MM.1S (cell line): ENCODE results near the gene PLEKHG5.
"Not testable (repeated sequence)": the region's sequence is repeated elsewhere in the genome, so short reads cannot be mapped to it uniquely, and the experiment has no call there.

Experiments used
- DNase-seq: peaks from one replicate; pipeline ENCODE4 v3.0.0-alpha.2; 2015
- H2AFZ ChIP-seq: fragments of 300-600 bp; sonication (generic); 2 replicates; pipeline ENCODE4 v1.6.0; 2016; ENCODE audit warnings: antibody characterized with exemption, low read length
- H3F3A ChIP-seq: fragments of 300-600 bp; sonication (generic); 2 replicates; pipeline ENCODE4 v1.6.1; 2016; ENCODE audit warnings: mild to moderate bottlenecking, antibody characterized with exemption, low read length, moderate library complexity, mixed read lengths; ENCODE audit not compliant: insufficient read depth
- H3K27ac ChIP-seq: fragments of 300-600 bp; sonication (generic); 2 replicates; pipeline ENCODE4 v1.5.1; 2016; ENCODE audit warnings: mild to moderate bottlenecking, low read length
- H3K27me3 ChIP-seq: fragments of 300-600 bp; sonication (generic); replicated peaks from 2 replicates; pipeline ENCODE4 v1.6.0; 2016; ENCODE audit warnings: low read length; ENCODE audit not compliant: insufficient read depth
- H3K36me3 ChIP-seq: fragments of 300-600 bp; sonication (generic); replicated peaks from 2 replicates; pipeline ENCODE4 v1.6.1; 2016; ENCODE audit warnings: mild to moderate bottlenecking, low read length, mixed read lengths; ENCODE audit not compliant: insufficient read depth
- H3K4me1 ChIP-seq: fragments of 300-600 bp; sonication (generic); 2 replicates; pipeline ENCODE4 v1.6.1; 2016; ENCODE audit warnings: low read length, mixed read lengths
- H3K4me2 ChIP-seq: fragments of 300-600 bp; sonication (generic); 2 replicates; pipeline ENCODE4 v1.6.0; 2016; ENCODE audit warnings: low read depth, low read length
- H3K4me3 ChIP-seq: fragments of 300-600 bp; sonication (generic); 2 replicates; pipeline ENCODE4 v1.5.1; 2016; ENCODE audit warnings: low read length, mixed read lengths
- H3K79me2 ChIP-seq: fragments of 300-600 bp; sonication (generic); 2 replicates; pipeline ENCODE4 v1.6.1; 2016; ENCODE audit warnings: mixed run types, low read length, mixed read lengths
- H3K9ac ChIP-seq: fragments of 300-600 bp; sonication (generic); 2 replicates; pipeline ENCODE4 v1.6.1; 2016; ENCODE audit warnings: low read length, mixed read lengths
- H3K9me2 ChIP-seq: fragments of 300-600 bp; sonication (generic); replicated peaks from 2 replicates; pipeline ENCODE4 v1.6.1; 2016; ENCODE audit warnings: mild to moderate bottlenecking, low read length, mixed read lengths; ENCODE audit not compliant: insufficient read depth
- H3K9me3 ChIP-seq: fragments of 300-600 bp; sonication (generic); replicated peaks from 2 replicates; pipeline ENCODE4 v1.6.1; 2016; ENCODE audit warnings: mild to moderate bottlenecking, low read length, mixed read lengths; ENCODE audit not compliant: insufficient read depth
- H4K20me1 ChIP-seq: fragments of 300-600 bp; sonication (generic); 2 replicates; pipeline ENCODE4 v1.6.1; 2016; ENCODE audit warnings: mild to moderate bottlenecking, low read length, moderate library complexity, mixed read lengths; ENCODE audit not compliant: insufficient read depth
- CTCF ChIP-seq: fragments of 300-600 bp; sonication (generic); IDR thresholded peaks from 2 replicates; pipeline ENCODE4 v1.5.1; 2016; ENCODE audit warnings: antibody characterized with exemption, low read length, mixed read lengths
- EZH2 ChIP-seq: fragments of 300-600 bp; sonication (generic); optimal IDR thresholded peaks from 2 replicates; pipeline ENCODE3; 2017; ENCODE audit warnings: low read depth, mild to moderate bottlenecking, antibody characterized with exemption, low read length, mixed read lengths
- EZH2phosphoT487 ChIP-seq: fragments of 300-600 bp; sonication (generic); IDR thresholded peaks from 2 replicates; pipeline ENCODE4 v1.6.1; 2018; ENCODE audit warnings: antibody characterized with exemption, low read length

Gene PLEKHG5

GRCh38 chr1:6495041-6495441 is 3.6 kb upstream of the PLEKHG5 start:
- no peaks in the 10 kb centered on the region for H4K20me1 ChIP-seq

GRCh38 chr1:6494627-6495026 is 3.2 kb upstream of the PLEKHG5 start:
- Histone ChIP-seq H3K9me3 (no peaks in the 10 kb centered on the region), H2AFZ (no peak overlapping the region), H3K4me2 (no peak overlapping the region), H3K36me3 (no peaks in the 10 kb centered on the region), H3K27ac (no peak overlapping the region), H3K9me2 (no peaks in the 10 kb centered on the region), H3K9ac (no peak overlapping the region), H3K27me3 (peaks cover 45% of the 10 kb centered on the region), H4K20me1 (no peaks in the 10 kb centered on the region), H3K4me1 (peaks cover 3% of the 10 kb centered on the region; the same call in 1 of the 2 replicates), H3K4me3 (no peak overlapping the region), H3F3A (no peaks in the 10 kb centered on the region), H3K79me2 (no peaks in the 10 kb centered on the region)
- no peak for TF ChIP-seq CTCF
- no peak for DNase-seq

More at GRCh38 chr1:6495041-6495441, 3.6 kb upstream of the PLEKHG5 start:
- no peak overlapping the region for H3K27ac ChIP-seq
- H3K79me2 ChIP-seq, result no peaks in the 10 kb centered on the region
- no peak for DNase-seq
- no peaks in the 10 kb centered on the region for H3K9me2 ChIP-seq
- TF ChIP-seq EZH2 (no peak), CTCF (no peak), EZH2phosphoT487 (no peak)
- H3K4me3 ChIP-seq, result no peak overlapping the region
- H3F3A ChIP-seq, result no peaks in the 10 kb centered on the region
- peaks cover 49% of the 10 kb centered on the region for H3K27me3 ChIP-seq
- H3K9me3 ChIP-seq, result no peaks in the 10 kb centered on the region
- peaks cover 3% of the 10 kb centered on the region; the same call in 1 of the 2 replicates for H3K4me1 ChIP-seq
- no peak overlapping the region for H2AFZ ChIP-seq
- H3K9ac ChIP-seq, result no peak overlapping the region
- H3K36me3 ChIP-seq, result no peaks in the 10 kb centered on the region
- no peak overlapping the region for H3K4me2 ChIP-seq

GRCh38 chr1:6493834-6494223 is 2.4 kb upstream of the PLEKHG5 start:
- H3K4me1 ChIP-seq, H3K9me3 ChIP-seq, H3K4me2 ChIP-seq, H3K27ac ChIP-seq, H3K4me3 ChIP-seq, H3F3A ChIP-seq, DNase-seq, H3K79me2 ChIP-seq, H3K36me3 ChIP-seq, H4K20me1 ChIP-seq, H2AFZ ChIP-seq, H3K9me2 ChIP-seq, H3K9ac ChIP-seq: not testable (repeated sequence)
- peaks cover 38% of the 10 kb centered on the region for H3K27me3 ChIP-seq

GRCh38 chr1:6491966-6492365 is 499 bp upstream of the PLEKHG5 start:
- no peak for TF ChIP-seq EZH2
- TF ChIP-seq EZH2phosphoT487, result no peak
- TF ChIP-seq CTCF, result no peak
- Histone ChIP-seq H2AFZ (no peak overlapping the region), H3K27me3 (peaks cover 31% of the 10 kb centered on the region), H3K4me2 (no peak overlapping the region), H3K36me3 (no peaks in the 10 kb centered on the region), H3K79me2 (no peaks in the 10 kb centered on the region), H3K4me3 (no peak overlapping the region), H4K20me1 (no peaks in the 10 kb centered on the region), H3K4me1 (peaks cover 3% of the 10 kb centered on the region; the same call in 1 of the 2 replicates), H3K27ac (no peak overlapping the region), H3F3A (no peaks in the 10 kb centered on the region), H3K9ac (no peak overlapping the region), H3K9me3 (no peaks in the 10 kb centered on the region), H3K9me2 (no peaks in the 10 kb centered on the region)
- no peak for DNase-seq
